Measurements from ENCODE around the gene CTSK. TPM values are rescaled to one million over a fixed set of nuclear protein-coding genes. Genes with fewer than 3 reads are reported as not detected.
A peak's percentile ranks its signal among the peaks of the same experiment; 100 is the strongest.
"Not testable (repeated sequence)": the region's sequence is repeated elsewhere in the genome, so short reads cannot be mapped to it uniquely, and the experiment has no call there.

Gene CTSK
- total RNA-seq, 4 donors from 2014 or later = 13.3 to 53.2 (median 35.8) TPM

GRCh38 chr1:150765977-150766301 is 42.1 kb downstream of the CTSK start:
- Histone ChIP-seq H3K4me3 (peak overlapping the region in 3 of 4 donors; percentile 32 to 61 (median 45)), H3K4me1 (peaks cover 0 to 24% (median 14%) of the 10 kb centered on the region in 4 donors), H3K27ac (peak overlapping the region; percentile 80 to 92 (median 85))
- DNase-seq; H3K27me3 ChIP-seq; H3K36me3 ChIP-seq; intact Hi-C loops (cut with DNase I; ENCODE audit: low total_unique reads); in situ Hi-C loops (cut with MboI; ENCODE audit: low pct_ligation_motif_present in 1 of 4, low pct_unique_long_range_greater_than_20kb in 1 of 4, low sequenced_read_pairs in 3 of 4); H3K9me3 ChIP-seq: not testable (repeated sequence)
- 36% methylated on average over 1 of the region's 1 CpG; no CpG with 5 or more reads in 1 of the 2 donors for WGBS, 2 donors (ENCODE audit: low coverage in 1 of 2)
- TF ChIP-seq POLR2A (IDR thresholded peaks at IDR 0.05) = peak; percentile 17

DNA sequence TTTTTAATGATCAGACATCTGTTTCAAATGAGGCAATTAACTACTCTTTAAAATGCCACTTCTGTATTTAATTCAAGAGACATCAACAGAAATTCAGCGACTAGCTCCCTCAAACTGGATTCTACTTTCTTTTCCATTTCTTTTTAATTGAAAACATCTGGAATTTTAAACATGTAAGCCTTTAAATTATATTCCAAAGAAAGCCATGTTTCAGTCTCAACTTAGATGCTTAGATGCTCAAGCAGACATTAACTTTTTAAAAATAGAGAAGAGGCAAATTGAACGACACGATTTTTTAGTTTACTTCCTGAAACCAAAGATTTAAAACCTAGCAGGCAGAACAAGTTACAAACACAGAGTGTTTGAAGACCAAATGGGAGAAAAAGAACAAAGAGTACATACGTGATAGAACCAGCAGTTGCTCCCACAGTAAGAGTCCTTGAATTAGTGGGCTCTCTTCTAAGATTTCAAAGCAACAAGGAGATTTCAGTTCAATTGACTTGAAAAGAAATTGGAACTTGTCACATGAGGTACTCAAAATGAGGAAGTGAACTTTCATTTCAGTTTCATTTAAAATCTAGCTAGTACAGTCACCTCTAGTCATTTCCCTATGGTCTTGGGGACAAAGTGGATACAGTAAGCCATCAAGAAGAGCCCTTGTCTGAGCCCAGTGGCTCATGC is 42.6 kb downstream of the CTSK start, which contains the start of gene CTSS:
Gene CTSS (minus strand): TSS at position 483 of the 681 bp plus-strand sequence. CDS start 1,015 bp downstream, outside the sequence.
- intact Hi-C loops (cut with DNase I; ENCODE audit: low total_unique reads) (no loop called here), in situ Hi-C loops (cut with MboI; ENCODE audit: low pct_ligation_motif_present in 1 of 4, low pct_unique_long_range_greater_than_20kb in 1 of 4, low sequenced_read_pairs in 3 of 4) (no loop called here)
- Histone ChIP-seq H3K36me3 (no peaks in the 10 kb centered on the region), H3K9me3 (no peaks in the 10 kb centered on the region), H3K27ac (peak within 1 kb of the TSS; percentile 80 to 92 (median 85)), H3K27me3 (no peaks in the 10 kb centered on the region), H3K4me1 (peaks cover 0 to 25% (median 14%) of the 10 kb centered on the region in 4 donors), H3K4me3 (peak within 1 kb of the TSS; percentile 20 to 61 (median 38))
- DNase-seq = no peak
- peak; percentile 23 to 82 (median 70) for TF ChIP-seq POLR2AphosphoS5 (IDR thresholded peaks at IDR 0.05)
- TF ChIP-seq CTCF (IDR thresholded peaks at IDR 0.05) = no peak
- no peak for TF ChIP-seq EP300 (IDR thresholded peaks at IDR 0.05; ENCODE audit: low read depth)
- peak; percentile 71 for TF ChIP-seq POLR2A (IDR thresholded peaks at IDR 0.05)
- WGBS, 2 donors (ENCODE audit: low coverage in 1 of 2) = 4 to 7% methylated on average over 4 of the region's 4 CpGs

GRCh38 chr1:150764617-150765101 is 43.4 kb downstream of the CTSK start:
- peak overlapping the region in 3 of 4 donors; percentile 32 to 61 (median 45) for H3K4me3 ChIP-seq
- DNase-seq = no peak
- peak overlapping the region; percentile 80 to 92 (median 85) for H3K27ac ChIP-seq
- 14 to 33% methylated on average over 1 to 2 of the region's 2 CpGs for WGBS, 2 donors (ENCODE audit: low coverage in 1 of 2)
- in situ Hi-C loops (cut with MboI; ENCODE audit: low pct_ligation_motif_present in 1 of 4, low pct_unique_long_range_greater_than_20kb in 1 of 4, low sequenced_read_pairs in 3 of 4) (no loop called here), intact Hi-C loops (cut with DNase I; ENCODE audit: low total_unique reads) (no loop called here)
- peaks cover 0 to 28% (median 14%) of the 10 kb centered on the region in 4 donors for H3K4me1 ChIP-seq
- H3K27me3 ChIP-seq = no peaks in the 10 kb centered on the region
- no peak for TF ChIP-seq EP300 (IDR thresholded peaks at IDR 0.05; ENCODE audit: low read depth)
- no peak for TF ChIP-seq CTCF (IDR thresholded peaks at IDR 0.05)
- peak; percentile 31 for TF ChIP-seq POLR2A (IDR thresholded peaks at IDR 0.05)
- no peak for TF ChIP-seq POLR2AphosphoS5 (IDR thresholded peaks at IDR 0.05)
- no peaks in the 10 kb centered on the region for H3K36me3 ChIP-seq
- H3K9me3 ChIP-seq = no peaks in the 10 kb centered on the region

DNA sequence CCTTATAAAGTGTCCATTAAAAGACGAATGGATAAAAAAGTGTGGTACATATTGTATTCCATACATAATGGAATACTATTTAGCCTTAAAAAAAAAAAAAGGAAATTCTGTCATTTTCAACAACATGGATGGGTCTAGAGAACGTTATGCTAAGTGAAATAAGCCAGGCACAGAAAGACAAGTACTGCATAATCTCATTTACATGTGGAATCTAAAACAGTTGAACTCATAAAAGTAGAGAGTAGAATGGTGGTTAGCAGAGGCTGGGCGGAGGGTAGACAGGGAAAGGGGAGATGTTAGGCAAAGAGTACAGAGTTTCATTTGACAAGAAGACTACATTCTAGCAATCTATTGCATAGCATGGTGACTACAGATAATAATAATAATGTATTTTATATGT is 45.0 kb downstream of the CTSK start:
- no peaks in the 10 kb centered on the region for H3K27me3 ChIP-seq
- intact Hi-C loops (cut with DNase I; ENCODE audit: low total_unique reads) (no loop called here), in situ Hi-C loops (cut with MboI; ENCODE audit: low pct_ligation_motif_present in 1 of 4, low pct_unique_long_range_greater_than_20kb in 1 of 4, low sequenced_read_pairs in 3 of 4) (no loop called here)
- WGBS, 2 donors (ENCODE audit: low coverage in 1 of 2) = 71 to 78% methylated on average over 3 of the region's 3 CpGs
- H3K4me3 ChIP-seq = peak overlapping the region in 1 of 4 donors; percentile 61
- no peak for TF ChIP-seq POLR2A (IDR thresholded peaks at IDR 0.05)
- no peak for TF ChIP-seq EP300 (IDR thresholded peaks at IDR 0.05; ENCODE audit: low read depth)
- no peak for TF ChIP-seq POLR2AphosphoS5 (IDR thresholded peaks at IDR 0.05)
- no peak for TF ChIP-seq CTCF (IDR thresholded peaks at IDR 0.05)
- peaks cover 0 to 28% (median 14%) of the 10 kb centered on the region in 4 donors for H3K4me1 ChIP-seq
- peak overlapping the region in 1 of 4 donors; percentile 87 for H3K27ac ChIP-seq
- no peak for DNase-seq
- H3K9me3 ChIP-seq = no peaks in the 10 kb centered on the region
- peaks cover 0 to 7% (median 0%) of the 10 kb centered on the region in 4 donors for H3K36me3 ChIP-seq

Measured in transverse colon (tissue), 4 donors.